Lower leg skin (tissue), 3 donors: Measurements from ENCODE around the gene NOX4.

Source experiments
- POLR2A ChIP-seq, 2 donors: fragments of 450-650 bp; IDR thresholded peaks; one replicate each; pipeline ENCODE4 v1.6.1; 2016 to 2017; ENCODE audit warnings: antibody characterized with exemption in 2 of 2, mild to moderate bottlenecking in 1 of 2, moderate library complexity in 1 of 2
- TF ChIP-seq, protein P1 (sequence below), 3 donors: fragments of 450-650 bp; IDR thresholded peaks; one replicate each; pipeline ENCODE4 v1.5.1; 2016; ENCODE audit warnings: antibody characterized with exemption in 3 of 3, mild to moderate bottlenecking in 3 of 3, moderate library complexity in 2 of 3

DNA sequence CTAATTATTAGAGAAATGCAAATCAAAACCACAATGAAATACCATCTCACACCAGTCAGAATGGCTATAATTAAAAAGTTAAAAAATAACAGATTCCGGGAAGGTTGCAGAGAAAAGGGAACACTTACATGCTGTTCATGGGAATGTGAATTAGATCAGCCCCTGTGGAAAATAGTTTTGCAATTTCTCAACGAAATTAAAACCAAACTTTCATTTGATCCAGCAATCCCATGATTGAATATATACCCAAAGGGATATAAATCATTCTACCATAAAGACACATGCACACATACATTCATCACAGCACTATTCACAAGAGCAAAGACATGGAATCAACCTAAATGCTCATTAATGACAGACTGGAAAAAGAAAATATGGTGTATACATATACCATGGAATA, 32.5 kb downstream of the NOX4 start:
- TF ChIP-seq, protein P1, sequence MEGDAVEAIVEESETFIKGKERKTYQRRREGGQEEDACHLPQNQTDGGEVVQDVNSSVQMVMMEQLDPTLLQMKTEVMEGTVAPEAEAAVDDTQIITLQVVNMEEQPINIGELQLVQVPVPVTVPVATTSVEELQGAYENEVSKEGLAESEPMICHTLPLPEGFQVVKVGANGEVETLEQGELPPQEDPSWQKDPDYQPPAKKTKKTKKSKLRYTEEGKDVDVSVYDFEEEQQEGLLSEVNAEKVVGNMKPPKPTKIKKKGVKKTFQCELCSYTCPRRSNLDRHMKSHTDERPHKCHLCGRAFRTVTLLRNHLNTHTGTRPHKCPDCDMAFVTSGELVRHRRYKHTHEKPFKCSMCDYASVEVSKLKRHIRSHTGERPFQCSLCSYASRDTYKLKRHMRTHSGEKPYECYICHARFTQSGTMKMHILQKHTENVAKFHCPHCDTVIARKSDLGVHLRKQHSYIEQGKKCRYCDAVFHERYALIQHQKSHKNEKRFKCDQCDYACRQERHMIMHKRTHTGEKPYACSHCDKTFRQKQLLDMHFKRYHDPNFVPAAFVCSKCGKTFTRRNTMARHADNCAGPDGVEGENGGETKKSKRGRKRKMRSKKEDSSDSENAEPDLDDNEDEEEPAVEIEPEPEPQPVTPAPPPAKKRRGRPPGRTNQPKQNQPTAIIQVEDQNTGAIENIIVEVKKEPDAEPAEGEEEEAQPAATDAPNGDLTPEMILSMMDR (IDR thresholded peaks at IDR 0.05) = no peak
- TF ChIP-seq POLR2A (IDR thresholded peaks at IDR 0.05) = no peak
